Measurements from ENCODE around the gene PLXDC1.

Gene PLXDC1

GRCh38 chr17:39054111-39054645 is 97.3 kb downstream of the PLXDC1 start:
- TF ChIP-seq FOXM1 (IDR thresholded peaks at IDR 0.05; ENCODE audit: borderline replicate concordance, low read depth), result no peak
- no peak for TF ChIP-seq EGR1 (IDR thresholded peaks at IDR 0.05)
- no peak for TF ChIP-seq TAF1 (IDR thresholded peaks at IDR 0.05; ENCODE audit: low read depth)
- no peak for TF ChIP-seq REST (IDR thresholded peaks at IDR 0.05; ENCODE audit: low read depth)
- TF ChIP-seq CREB1 (IDR thresholded peaks at IDR 0.05; ENCODE audit: low read depth), result no peak
- no peak for TF ChIP-seq RAD21 (IDR thresholded peaks at IDR 0.05; ENCODE audit: low read depth)
- TF ChIP-seq ZBTB7A (IDR thresholded peaks at IDR 0.05; ENCODE audit: low read depth), result no peak
- TF ChIP-seq USF1 (IDR thresholded peaks at IDR 0.05), result no peak
- TF ChIP-seq EP300 (IDR thresholded peaks at IDR 0.05; ENCODE audit: borderline replicate concordance), result no peak
- TF ChIP-seq CEBPB (IDR thresholded peaks at IDR 0.05), result no peak
- TF ChIP-seq TEAD4 (IDR thresholded peaks at IDR 0.05), result no peak
- no peak for TF ChIP-seq TCF12 (IDR thresholded peaks at IDR 0.05; ENCODE audit: low read depth)
- no peak for TF ChIP-seq YY1 (IDR thresholded peaks at IDR 0.05; ENCODE audit: low read depth)
- no peak for TF ChIP-seq MAX (IDR thresholded peaks at IDR 0.05)
- no peak for TF ChIP-seq NFIC (IDR thresholded peaks at IDR 0.05)

- TF ChIP-seq USF1 (IDR thresholded peaks at IDR 0.05) (no peak), EGR1 (IDR thresholded peaks at IDR 0.05) (no peak), RAD21 (IDR thresholded peaks at IDR 0.05; ENCODE audit: low read depth) (no peak), EP300 (IDR thresholded peaks at IDR 0.05; ENCODE audit: borderline replicate concordance) (no peak)
Observed at GRCh38 chr17:39051001-39051585, 100.3 kb downstream of the PLXDC1 start.

- no peak for TF ChIP-seq FOXM1 (IDR thresholded peaks at IDR 0.05; ENCODE audit: borderline replicate concordance, low read depth)
- no peak for TF ChIP-seq YY1 (IDR thresholded peaks at IDR 0.05; ENCODE audit: low read depth)
- TF ChIP-seq USF1 (IDR thresholded peaks at IDR 0.05), result no peak
- no peak for TF ChIP-seq TAF1 (IDR thresholded peaks at IDR 0.05; ENCODE audit: low read depth)
- no peak for TF ChIP-seq ZBTB7A (IDR thresholded peaks at IDR 0.05; ENCODE audit: low read depth)
- TF ChIP-seq MAX (IDR thresholded peaks at IDR 0.05), result no peak
- no peak for TF ChIP-seq REST (IDR thresholded peaks at IDR 0.05; ENCODE audit: low read depth)
- no peak for TF ChIP-seq TCF12 (IDR thresholded peaks at IDR 0.05; ENCODE audit: low read depth)
- TF ChIP-seq EP300 (IDR thresholded peaks at IDR 0.05; ENCODE audit: borderline replicate concordance), result no peak
- TF ChIP-seq CREB1 (IDR thresholded peaks at IDR 0.05; ENCODE audit: low read depth), result no peak
Observed at GRCh38 chr17:39045948-39046679, 105.3 kb downstream of the PLXDC1 start.

GRCh38 chr17:39036009-39036408 is 115.4 kb downstream of the PLXDC1 start:
- no peak for TF ChIP-seq YY1 (IDR thresholded peaks at IDR 0.05; ENCODE audit: low read depth)
- no peak for TF ChIP-seq EGR1 (IDR thresholded peaks at IDR 0.05)
- no peak for TF ChIP-seq NFIC (IDR thresholded peaks at IDR 0.05)
- no peak for TF ChIP-seq MAX (IDR thresholded peaks at IDR 0.05)
- no peak for TF ChIP-seq CEBPB (IDR thresholded peaks at IDR 0.05)
- TF ChIP-seq RAD21 (IDR thresholded peaks at IDR 0.05; ENCODE audit: low read depth), result no peak
- no peak for TF ChIP-seq TEAD4 (IDR thresholded peaks at IDR 0.05)
- TF ChIP-seq TCF12 (IDR thresholded peaks at IDR 0.05; ENCODE audit: low read depth), result no peak
- TF ChIP-seq USF1 (IDR thresholded peaks at IDR 0.05), result no peak
- no peak for TF ChIP-seq REST (IDR thresholded peaks at IDR 0.05; ENCODE audit: low read depth)
- no peak for TF ChIP-seq EP300 (IDR thresholded peaks at IDR 0.05; ENCODE audit: borderline replicate concordance)
- no peak for TF ChIP-seq ZBTB7A (IDR thresholded peaks at IDR 0.05; ENCODE audit: low read depth)
- TF ChIP-seq TAF1 (IDR thresholded peaks at IDR 0.05; ENCODE audit: low read depth), result no peak
- TF ChIP-seq CREB1 (IDR thresholded peaks at IDR 0.05; ENCODE audit: low read depth), result no peak
- no peak for TF ChIP-seq FOXM1 (IDR thresholded peaks at IDR 0.05; ENCODE audit: borderline replicate concordance, low read depth)
